GM23338 (cell line): ENCODE data around the gene STAT3. TPM values are rescaled to one million over a fixed set of nuclear protein-coding genes. Genes with fewer than 3 reads are reported as not detected.

Experiments used
- ATAC-seq: fragments of 200-7000 bp; cut with Tn5 transposase; 3 replicates; pipeline ENCODE4 v1.9.1; 2020
- DNase-seq: peaks from one replicate; pipeline ENCODE4 v3.0.0-alpha.2; 2015; ENCODE audit warnings: low spot score
- H2AFZ ChIP-seq: fragments of 200-600 bp; sonication (generic); 2 replicates; pipeline ENCODE4 v1.8.0; 2016; ENCODE audit warnings: antibody characterized with exemption, mild to moderate bottlenecking, moderate library complexity
- H3F3A ChIP-seq: fragments of 200-600 bp; sonication (generic); replicated peaks from 2 replicates; pipeline ENCODE4 v1.8.0; 2017; ENCODE audit warnings: antibody characterized with exemption, mixed run types, low read depth
- H3K27ac ChIP-seq: fragments of 200-600 bp; sonication (generic); 2 replicates; pipeline ENCODE4 v1.6.1; 2016; ENCODE audit warnings: low read depth
- H3K27me3 ChIP-seq: fragments of 200-600 bp; sonication (generic); 2 replicates; pipeline ENCODE4 v1.8.0; 2016; ENCODE audit warnings: mild to moderate bottlenecking, mixed run types, moderate library complexity; ENCODE audit not compliant: insufficient read depth
- H3K36me3 ChIP-seq: fragments of 200-600 bp; sonication (generic); 2 replicates; pipeline ENCODE4 v1.8.0; 2016; ENCODE audit warnings: mild to moderate bottlenecking; ENCODE audit not compliant: insufficient read depth
- H3K4me1 ChIP-seq: fragments of 200-600 bp; sonication (generic); 2 replicates; pipeline ENCODE4 v1.8.0; 2016; ENCODE audit warnings: mild to moderate bottlenecking, moderate library complexity; ENCODE audit not compliant: insufficient read depth
- H3K4me2 ChIP-seq: fragments of 200-600 bp; sonication (generic); 2 replicates; pipeline ENCODE4 v1.7.1; 2017; ENCODE audit warnings: mixed run types
- H3K4me3 ChIP-seq: fragments of 200-600 bp; sonication (generic); 2 replicates; pipeline ENCODE4 v1.6.1; 2016; ENCODE audit warnings: mixed run types
- H3K79me2 ChIP-seq: fragments of 200-600 bp; sonication (generic); replicated peaks from 2 replicates; pipeline ENCODE4 v1.8.0; 2017; ENCODE audit warnings: mild to moderate bottlenecking; ENCODE audit not compliant: insufficient read depth
- H3K9me2 ChIP-seq: fragments of 200-600 bp; sonication (generic); 2 replicates; pipeline ENCODE4 v1.8.0; 2017; ENCODE audit not compliant: insufficient read depth
- H4K20me1 ChIP-seq: fragments of 200-600 bp; sonication (generic); replicated peaks from 2 replicates; pipeline ENCODE4 v1.8.0; 2017; ENCODE audit warnings: mild to moderate bottlenecking; ENCODE audit not compliant: insufficient read depth
- H3K27ac Mint-ChIP-seq: 2 replicates; pipeline ENCODE4 v1.8.0; 2020; ENCODE audit warnings: inconsistent platforms, mild to moderate bottlenecking, moderate library complexity, mixed read lengths
- H3K27me3 Mint-ChIP-seq: 3 replicates; pipeline ENCODE4 v1.8.0; 2022; ENCODE audit warnings: low read depth, mild to moderate bottlenecking, moderate library complexity, mixed read lengths, inconsistent platforms; ENCODE audit not compliant: insufficient read depth, poor library complexity
- H3K36me3 Mint-ChIP-seq: 3 replicates; pipeline ENCODE4 v1.8.0; 2021; ENCODE audit warnings: low read depth, mild to moderate bottlenecking, inconsistent platforms, moderate library complexity, mixed read lengths
- H3K4me1 Mint-ChIP-seq: 3 replicates; pipeline ENCODE4 v1.8.0; 2020; ENCODE audit warnings: mild to moderate bottlenecking, inconsistent platforms, mixed read lengths
- H3K4me3 Mint-ChIP-seq: 3 replicates; pipeline ENCODE4 v1.8.0; 2021; ENCODE audit warnings: moderate library complexity, mild to moderate bottlenecking, inconsistent platforms, mixed read lengths
- H3K9me3 Mint-ChIP-seq: 3 replicates; pipeline ENCODE4 v1.8.0; 2020; ENCODE audit warnings: moderate library complexity, mild to moderate bottlenecking, inconsistent platforms, mixed read lengths
- CREB1 ChIP-seq: fragments of 250-450 bp; sonication (Bioruptor Pico); IDR thresholded peaks from 2 replicates; pipeline ENCODE4 v1.5.0; 2020; ENCODE audit warnings: low read depth, mild to moderate bottlenecking, moderate library complexity
- EZH2phosphoT487 ChIP-seq: fragments of 200-600 bp; sonication (generic); IDR thresholded peaks from one replicate; pipeline ENCODE4 v1.8.1; 2018; ENCODE audit warnings: antibody characterized with exemption; ENCODE audit not compliant: unreplicated experiment
- JUNB ChIP-seq: IDR thresholded peaks from one replicate; pipeline ENCODE4 v1.6.1; 2016; ENCODE audit warnings: antibody characterized with exemption; ENCODE audit not compliant: unreplicated experiment
- NANOG ChIP-seq: IDR thresholded peaks from 2 replicates; pipeline ENCODE4 v1.6.1; 2016; ENCODE audit warnings: antibody characterized with exemption, borderline replicate concordance
- POLR2AphosphoS5 ChIP-seq: IDR thresholded peaks from 2 replicates; pipeline ENCODE4 v1.6.1; 2016; ENCODE audit warnings: antibody characterized with exemption, low read depth
- REST ChIP-seq: IDR thresholded peaks from one replicate; pipeline ENCODE4 v1.6.1; 2018; ENCODE audit warnings: antibody characterized with exemption; ENCODE audit not compliant: unreplicated experiment
- ZNF331 ChIP-seq: fragments of 250-450 bp; sonication (Bioruptor Pico); IDR thresholded peaks from 2 replicates; pipeline ENCODE4 v1.5.0; 2020; ENCODE audit warnings: low read depth, mild to moderate bottlenecking, moderate library complexity
- polyA plus RNA-seq: library from polyadenylated mRNA; unstranded; fragments of >200 nt; fragmentation: Nextera tagmentation; extraction: Ambion mirVana; gene quantifications from 2 replicates; pipeline ENCODE4 v1.2.1, GENCODE V29; 2016
- total RNA-seq: library from RNA; depleted of rRNA; stranded (reverse); fragments of >200 nt; shearing (Covaris generic); gene quantifications from 2 replicates; pipeline ENCODE4 v1.2.3, GENCODE V29; 2014
- TF ChIP-seq, protein P1 (sequence below): fragments of 250-450 bp; sonication (Bioruptor Pico); IDR thresholded peaks from 2 replicates; pipeline ENCODE4 v1.5.0; 2020; ENCODE audit warnings: mild to moderate bottlenecking, moderate library complexity

Gene STAT3
- total and polyA plus RNA-seq, 2 experiments from 2014 or later = 49.5 to 78.0 TPM

DNA sequence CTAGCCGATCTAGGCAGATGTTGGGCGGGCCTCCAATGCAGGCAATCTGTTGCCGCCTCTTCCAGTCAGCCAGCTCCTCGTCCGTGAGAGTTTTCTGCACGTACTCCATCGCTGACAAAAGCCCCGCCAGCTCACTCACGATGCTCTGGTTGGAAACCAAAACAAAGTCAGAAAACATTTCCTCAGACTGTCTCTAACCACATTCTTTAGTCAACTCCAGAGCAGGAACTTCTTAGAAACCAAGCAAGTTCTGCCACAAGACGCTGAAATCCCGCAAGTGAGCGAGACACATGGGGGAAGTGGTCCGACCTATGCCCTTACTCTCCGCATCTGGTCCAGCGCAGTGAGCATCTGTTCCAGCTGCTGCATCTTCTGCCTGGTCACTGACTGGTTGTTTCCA is 50.8 kb downstream of the STAT3 start:
- Mint-ChIP-seq H3K4me1 (no peaks in the 10 kb centered on the region), H3K4me3 (no peak overlapping the region), H3K27me3 (peaks cover 6% of the 10 kb centered on the region)

More for the DNA sequence above, 50.8 kb downstream of the STAT3 start:
- H3K27ac ChIP-seq = no peak overlapping the region
- DNase-seq (no peak), ATAC-seq (no peak)
- H4K20me1 ChIP-seq = no peaks in the 10 kb centered on the region; the same call in 1 of the 2 replicates
- no peaks in the 10 kb centered on the region for H3K9me2 ChIP-seq
- H3F3A ChIP-seq = peaks cover 8% of the 10 kb centered on the region; the same call in 1 of the 2 replicates
- Mint-ChIP-seq H3K9me3 (no peaks in the 10 kb centered on the region), H3K36me3 (peaks cover 67% of the 10 kb centered on the region), H3K27ac (no peak overlapping the region; the same call in 1 of the 2 replicates)
- H2AFZ ChIP-seq = no peak overlapping the region
- H3K27me3 ChIP-seq = no peaks in the 10 kb centered on the region
- no peak for TF ChIP-seq POLR2AphosphoS5
- TF ChIP-seq NANOG = no peak
- TF ChIP-seq EZH2phosphoT487 = no peak
- TF ChIP-seq JUNB = no peak
- TF ChIP-seq CREB1 (CRISPR knock-in tag) = no peak
- TF ChIP-seq REST = no peak
- TF ChIP-seq, protein P1, sequence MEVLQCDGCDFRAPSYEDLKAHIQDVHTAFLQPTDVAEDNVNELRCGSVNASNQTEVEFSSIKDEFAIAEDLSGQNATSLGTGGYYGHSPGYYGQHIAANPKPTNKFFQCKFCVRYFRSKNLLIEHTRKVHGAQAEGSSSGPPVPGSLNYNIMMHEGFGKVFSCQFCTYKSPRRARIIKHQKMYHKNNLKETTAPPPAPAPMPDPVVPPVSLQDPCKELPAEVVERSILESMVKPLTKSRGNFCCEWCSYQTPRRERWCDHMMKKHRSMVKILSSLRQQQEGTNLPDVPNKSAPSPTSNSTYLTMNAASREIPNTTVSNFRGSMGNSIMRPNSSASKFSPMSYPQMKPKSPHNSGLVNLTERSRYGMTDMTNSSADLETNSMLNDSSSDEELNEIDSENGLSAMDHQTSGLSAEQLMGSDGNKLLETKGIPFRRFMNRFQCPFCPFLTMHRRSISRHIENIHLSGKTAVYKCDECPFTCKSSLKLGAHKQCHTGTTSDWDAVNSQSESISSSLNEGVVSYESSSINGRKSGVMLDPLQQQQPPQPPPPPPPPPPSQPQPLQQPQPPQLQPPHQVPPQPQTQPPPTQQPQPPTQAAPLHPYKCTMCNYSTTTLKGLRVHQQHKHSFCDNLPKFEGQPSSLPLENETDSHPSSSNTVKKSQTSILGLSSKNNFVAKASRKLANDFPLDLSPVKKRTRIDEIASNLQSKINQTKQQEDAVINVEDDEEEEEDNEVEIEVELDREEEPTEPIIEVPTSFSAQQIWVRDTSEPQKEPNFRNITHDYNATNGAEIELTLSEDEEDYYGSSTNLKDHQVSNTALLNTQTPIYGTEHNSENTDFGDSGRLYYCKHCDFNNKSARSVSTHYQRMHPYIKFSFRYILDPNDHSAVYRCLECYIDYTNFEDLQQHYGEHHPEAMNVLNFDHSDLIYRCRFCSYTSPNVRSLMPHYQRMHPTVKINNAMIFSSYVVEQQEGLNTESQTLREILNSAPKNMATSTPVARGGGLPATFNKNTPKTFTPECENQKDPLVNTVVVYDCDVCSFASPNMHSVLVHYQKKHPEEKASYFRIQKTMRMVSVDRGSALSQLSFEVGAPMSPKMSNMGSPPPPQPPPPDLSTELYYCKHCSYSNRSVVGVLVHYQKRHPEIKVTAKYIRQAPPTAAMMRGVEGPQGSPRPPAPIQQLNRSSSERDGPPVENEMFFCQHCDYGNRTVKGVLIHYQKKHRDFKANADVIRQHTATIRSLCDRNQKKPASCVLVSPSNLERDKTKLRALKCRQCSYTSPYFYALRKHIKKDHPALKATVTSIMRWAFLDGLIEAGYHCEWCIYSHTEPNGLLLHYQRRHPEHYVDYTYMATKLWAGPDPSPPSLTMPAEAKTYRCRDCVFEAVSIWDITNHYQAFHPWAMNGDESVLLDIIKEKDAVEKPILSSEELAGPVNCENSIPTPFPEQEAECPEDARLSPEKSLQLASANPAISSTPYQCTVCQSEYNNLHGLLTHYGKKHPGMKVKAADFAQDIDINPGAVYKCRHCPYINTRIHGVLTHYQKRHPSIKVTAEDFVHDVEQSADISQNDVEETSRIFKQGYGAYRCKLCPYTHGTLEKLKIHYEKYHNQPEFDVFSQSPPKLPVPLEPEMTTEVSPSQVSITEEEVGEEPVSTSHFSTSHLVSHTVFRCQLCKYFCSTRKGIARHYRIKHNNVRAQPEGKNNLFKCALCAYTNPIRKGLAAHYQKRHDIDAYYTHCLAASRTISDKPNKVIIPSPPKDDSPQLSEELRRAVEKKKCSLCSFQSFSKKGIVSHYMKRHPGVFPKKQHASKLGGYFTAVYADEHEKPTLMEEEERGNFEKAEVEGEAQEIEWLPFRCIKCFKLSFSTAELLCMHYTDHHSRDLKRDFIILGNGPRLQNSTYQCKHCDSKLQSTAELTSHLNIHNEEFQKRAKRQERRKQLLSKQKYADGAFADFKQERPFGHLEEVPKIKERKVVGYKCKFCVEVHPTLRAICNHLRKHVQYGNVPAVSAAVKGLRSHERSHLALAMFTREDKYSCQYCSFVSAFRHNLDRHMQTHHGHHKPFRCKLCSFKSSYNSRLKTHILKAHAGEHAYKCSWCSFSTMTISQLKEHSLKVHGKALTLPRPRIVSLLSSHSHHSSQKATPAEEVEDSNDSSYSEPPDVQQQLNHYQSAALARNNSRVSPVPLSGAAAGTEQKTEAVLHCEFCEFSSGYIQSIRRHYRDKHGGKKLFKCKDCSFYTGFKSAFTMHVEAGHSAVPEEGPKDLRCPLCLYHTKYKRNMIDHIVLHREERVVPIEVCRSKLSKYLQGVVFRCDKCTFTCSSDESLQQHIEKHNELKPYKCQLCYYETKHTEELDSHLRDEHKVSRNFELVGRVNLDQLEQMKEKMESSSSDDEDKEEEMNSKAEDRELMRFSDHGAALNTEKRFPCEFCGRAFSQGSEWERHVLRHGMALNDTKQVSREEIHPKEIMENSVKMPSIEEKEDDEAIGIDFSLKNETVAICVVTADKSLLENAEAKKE (CRISPR knock-in tag) = no peak
- TF ChIP-seq ZNF331 = no peak
- no peak overlapping the region for H3K4me3 ChIP-seq
- H3K4me2 ChIP-seq = no peak overlapping the region
- H3K36me3 ChIP-seq = peaks cover 40% of the 10 kb centered on the region
- no peaks in the 10 kb centered on the region for H3K79me2 ChIP-seq
- H3K4me1 ChIP-seq = no peaks in the 10 kb centered on the region; the same call in 1 of the 2 replicates
